Measurements from ENCODE around the gene MANSC4.

Gene MANSC4

GRCh38 chr12:27800819-27801218 is 20.8 kb upstream of the MANSC4 start:
- DNase-seq (ENCODE audit: low spot score) = no peak

- DNase-seq (ENCODE audit: low spot score) = no peak
Measured at GRCh38 chr12:27797301-27798025, 17.4 kb upstream of the MANSC4 start.

- DNase-seq (ENCODE audit: low spot score) = no peak
Measured at GRCh38 chr12:27796128-27796527, 16.1 kb upstream of the MANSC4 start.

GRCh38 chr12:27794818-27795584 is 15.0 kb upstream of the MANSC4 start:
- DNase-seq (ENCODE audit: low spot score) = no peak

GRCh38 chr12:27790179-27790578 is 10.1 kb upstream of the MANSC4 start:
- no peak for DNase-seq (ENCODE audit: low spot score)

GRCh38 chr12:27787559-27787958 is 7.5 kb upstream of the MANSC4 start:
- peak; percentile 15 for DNase-seq (ENCODE audit: low spot score)

- DNase-seq (ENCODE audit: low spot score) = no peak
Measured at GRCh38 chr12:27785882-27786570, 6.0 kb upstream of the MANSC4 start.

- no peak for DNase-seq (ENCODE audit: low spot score)
Measured at GRCh38 chr12:27782481-27782880, 2.4 kb upstream of the MANSC4 start.

GRCh38 chr12:27781680-27782079 is 1.6 kb upstream of the MANSC4 start:
- DNase-seq (ENCODE audit: low spot score) = no peak

- DNase-seq (ENCODE audit: low spot score) = peak; percentile 55
Measured at GRCh38 chr12:27780612-27781408, 774 bp upstream of the MANSC4 start.

- no peak for DNase-seq (ENCODE audit: low spot score)
Measured at GRCh38 chr12:27779416-27779919, 568 bp downstream of the MANSC4 start.

- DNase-seq (ENCODE audit: low spot score) = no peak
Measured at GRCh38 chr12:27778206-27778605, 1.8 kb downstream of the MANSC4 start.

- no peak for DNase-seq (ENCODE audit: low spot score)
Measured at GRCh38 chr12:27777141-27777540, 2.9 kb downstream of the MANSC4 start.

- no peak for DNase-seq (ENCODE audit: low spot score)
Measured at GRCh38 chr12:27772328-27773049, 7.5 kb downstream of the MANSC4 start.

- no peak for DNase-seq (ENCODE audit: low spot score)
Measured at GRCh38 chr12:27771481-27772327, 8.3 kb downstream of the MANSC4 start.

- no peak for DNase-seq (ENCODE audit: low spot score)
Measured at GRCh38 chr12:27769142-27769673, 10.8 kb downstream of the MANSC4 start.

- DNase-seq (ENCODE audit: low spot score) = no peak
Measured at GRCh38 chr12:27766587-27766986, 13.4 kb downstream of the MANSC4 start.

GRCh38 chr12:27762757-27763156 is 17.3 kb downstream of the MANSC4 start:
- DNase-seq (ENCODE audit: low spot score) = no peak

- no peak for DNase-seq (ENCODE audit: low spot score)
Measured at GRCh38 chr12:27756670-27757195, 23.3 kb downstream of the MANSC4 start.

GRCh38 chr12:27754795-27755194 is 25.2 kb downstream of the MANSC4 start:
- no peak for DNase-seq (ENCODE audit: low spot score)

Measured in GM03348 (cell line).